ENCODE data around the gene STXBP2.

Gene STXBP2

GRCh38 chr19:7636691-7637373 is at the start of gene STXBP2:
Gene STXBP2 (plus strand): TSS chr19:7637110. CDS start chr19:7637150, 40 bp downstream.
- peak; percentile 95 for DNase-seq (ENCODE audit: low spot score)

- no peak for DNase-seq (ENCODE audit: low spot score)
These were observed 47.1 kb upstream of the STXBP2 start for GRCh38 chr19:7589822-7590221.

GRCh38 chr19:7590256-7590655 is 46.7 kb upstream of the STXBP2 start:
- DNase-seq (ENCODE audit: low spot score): no peak

GRCh38 chr19:7595466-7596133 is 41.3 kb upstream of the STXBP2 start, which contains the start of gene CAMSAP3:
Gene CAMSAP3 (plus strand): TSS chr19:7595863. CDS start chr19:7596003, 140 bp downstream.
- DNase-seq (ENCODE audit: low spot score): peak; percentile 14

GRCh38 chr19:7596211-7596937 is 40.5 kb upstream of the STXBP2 start:
- DNase-seq (ENCODE audit: low spot score): no peak

GRCh38 chr19:7597689-7598088 is 39.2 kb upstream of the STXBP2 start:
- no peak for DNase-seq (ENCODE audit: low spot score)

GRCh38 chr19:7598180-7598579 is 38.7 kb upstream of the STXBP2 start:
- DNase-seq (ENCODE audit: low spot score): no peak

- no peak for DNase-seq (ENCODE audit: low spot score)
These were observed 36.2 kb upstream of the STXBP2 start for GRCh38 chr19:7600721-7601120.

GRCh38 chr19:7602240-7602934 is 34.5 kb upstream of the STXBP2 start:
- DNase-seq (ENCODE audit: low spot score): no peak

GRCh38 chr19:7602935-7603497 is 33.9 kb upstream of the STXBP2 start:
- DNase-seq (ENCODE audit: low spot score): no peak

- DNase-seq (ENCODE audit: low spot score): no peak
These were observed 33.0 kb upstream of the STXBP2 start for GRCh38 chr19:7603919-7604318.

- no peak for DNase-seq (ENCODE audit: low spot score)
These were observed 31.3 kb upstream of the STXBP2 start for GRCh38 chr19:7605490-7606222.

GRCh38 chr19:7606289-7606688 is 30.6 kb upstream of the STXBP2 start:
- no peak for DNase-seq (ENCODE audit: low spot score)

- no peak for DNase-seq (ENCODE audit: low spot score)
These were observed 29.6 kb upstream of the STXBP2 start for GRCh38 chr19:7607212-7607873.

GRCh38 chr19:7607874-7608560 is 28.9 kb upstream of the STXBP2 start:
- no peak for DNase-seq (ENCODE audit: low spot score)

- DNase-seq (ENCODE audit: low spot score): no peak
These were observed 26.2 kb upstream of the STXBP2 start for GRCh38 chr19:7610491-7611240.

GRCh38 chr19:7611541-7612279 is 25.2 kb upstream of the STXBP2 start:
- DNase-seq (ENCODE audit: low spot score): no peak

All from CD4-positive, alpha-beta T cell treated with Interleukin-15 for 4 hours (primary cell).